ENCODE measurements around the gene KIF13A.

The KIF13A gene

GRCh38 chr6:17945111-17945510 is 42.3 kb downstream of the KIF13A start:
- TF ChIP-seq CTCF (IDR thresholded peaks at IDR 0.05; ENCODE audit: unreplicated experiment in 3 of 3): no peak
- Mint-ChIP-seq H3K9me3 (no peaks in the 10 kb centered on the region), H3K36me3 (ENCODE audit: low read depth) (peaks cover 8% of the 10 kb centered on the region), H3K27me3 (ENCODE audit: low read depth) (no peaks in the 10 kb centered on the region), H3K27ac (no peak overlapping the region), H3K4me1 (peaks cover 17% of the 10 kb centered on the region), H3K4me3 (no peak overlapping the region)

- TF ChIP-seq CTCF (IDR thresholded peaks at IDR 0.05; ENCODE audit: unreplicated experiment in 3 of 3): no peak
- Mint-ChIP-seq H3K27ac (no peak overlapping the region), H3K27me3 (ENCODE audit: low read depth) (no peaks in the 10 kb centered on the region), H3K4me3 (no peak overlapping the region), H3K4me1 (peaks cover 13% of the 10 kb centered on the region), H3K9me3 (no peaks in the 10 kb centered on the region), H3K36me3 (ENCODE audit: low read depth) (peaks cover 16% of the 10 kb centered on the region)
Measured at GRCh38 chr6:17941318-17941717, 46.1 kb downstream of the KIF13A start.

- Mint-ChIP-seq H3K27ac (no peak overlapping the region), H3K36me3 (ENCODE audit: low read depth) (peaks cover 16% of the 10 kb centered on the region), H3K9me3 (no peaks in the 10 kb centered on the region), H3K4me3 (no peak overlapping the region), H3K27me3 (ENCODE audit: low read depth) (no peaks in the 10 kb centered on the region), H3K4me1 (peaks cover 13% of the 10 kb centered on the region)
- no peak for TF ChIP-seq CTCF (IDR thresholded peaks at IDR 0.05; ENCODE audit: unreplicated experiment in 3 of 3)
Measured at GRCh38 chr6:17940151-17940792, 47.2 kb downstream of the KIF13A start.

GRCh38 chr6:17938901-17939300 is 48.5 kb downstream of the KIF13A start:
- Mint-ChIP-seq H3K27me3 (ENCODE audit: low read depth) (no peaks in the 10 kb centered on the region), H3K36me3 (ENCODE audit: low read depth) (peaks cover 16% of the 10 kb centered on the region)

GRCh38 chr6:17935188-17936149 is 52.0 kb downstream of the KIF13A start:
- peaks cover 11% of the 10 kb centered on the region for H3K36me3 Mint-ChIP-seq (ENCODE audit: low read depth)
- no peak for TF ChIP-seq CTCF (IDR thresholded peaks at IDR 0.05; ENCODE audit: unreplicated experiment in 3 of 3)
- H3K4me3 Mint-ChIP-seq: no peak overlapping the region
- H3K27ac Mint-ChIP-seq: no peak overlapping the region
- H3K4me1 Mint-ChIP-seq: peaks cover 18% of the 10 kb centered on the region
- H3K9me3 Mint-ChIP-seq: no peaks in the 10 kb centered on the region
- H3K27me3 Mint-ChIP-seq (ENCODE audit: low read depth): no peaks in the 10 kb centered on the region

More at GRCh38 chr6:17938901-17939300, 48.5 kb downstream of the KIF13A start:
- Mint-ChIP-seq H3K27ac (peak overlapping the region in 1 of 3 experiments; percentile 9), H3K9me3 (no peaks in the 10 kb centered on the region), H3K4me3 (no peak overlapping the region), H3K4me1 (peaks cover 7% of the 10 kb centered on the region)
- TF ChIP-seq CTCF (IDR thresholded peaks at IDR 0.05; ENCODE audit: unreplicated experiment in 3 of 3): no peak

Measured in nephron (organoid).